Vagina (tissue), 2 donors: Measurements from ENCODE around the gene LRRC47. TPM values are rescaled to one million over a fixed set of nuclear protein-coding genes. Genes with fewer than 3 reads are reported as not detected.

ENCODE experiments used
- DNase-seq, 2 donors: peaks; one replicate each; pipeline ENCODE4 v3.0.0-alpha.2; 2017; ENCODE audit errors: extremely low spot score in 2 of 2
- H3K27ac ChIP-seq: fragments of 200-600 bp; sonication (generic); one replicate; pipeline ENCODE4 v1.5.1; 2019
- H3K27me3 ChIP-seq: fragments of 200-600 bp; sonication (generic); one replicate; pipeline ENCODE4 v1.5.1; 2019
- H3K36me3 ChIP-seq, 2 donors: fragments of 200-600 bp; sonication (generic); one replicate each; pipeline ENCODE4 v1.5.1; 2017 to 2019
- H3K4me1 ChIP-seq: fragments of 200-600 bp; sonication (generic); one replicate; pipeline ENCODE4 v1.5.1; 2019
- H3K4me3 ChIP-seq, 2 donors: fragments of 200-600 bp; sonication (generic); 1 replicate in 1 of 2; 2 replicates in 1 of 2; pipeline ENCODE4 v1.5.1; 2016 to 2019
- H3K9me3 ChIP-seq: fragments of 200-600 bp; sonication (generic); one replicate; pipeline ENCODE4 v1.5.1; 2019
- POLR2A ChIP-seq, 2 donors: fragments of 450-650 bp; IDR thresholded peaks; one replicate each; pipeline ENCODE4 v1.6.1; 2017; ENCODE audit warnings: antibody characterized with exemption in 2 of 2, mild to moderate bottlenecking in 2 of 2, moderate library complexity in 2 of 2
- POLR2AphosphoS5 ChIP-seq, 2 donors: sonication (generic); formaldehyde crosslinking; IDR thresholded peaks; one replicate each; pipeline ENCODE4 v1.9.0; 2017; ENCODE audit warnings: antibody characterized with exemption in 2 of 2, mild to moderate bottlenecking in 2 of 2, low read depth in 1 of 2; ENCODE audit not compliant: insufficient read depth in 1 of 2
- intact Hi-C: fragments of 100-400 bp; cut with DNase I; formaldehyde crosslinking; loops from one replicate; pipeline ENCODE4 v1.15.1; 2023
- total RNA-seq: library from RNA; depleted of rRNA; stranded (reverse); fragments of >200 nt; gene quantifications from one replicate; pipeline ENCODE4 v1.2.3, GENCODE V29; 2016
- TF ChIP-seq, protein P1 (sequence below), 3 experiments: fragments of 450-650 bp in 2 of 3; fragments of 200-600 bp in 1 of 3; sonication (generic) in 1 of 3; IDR thresholded peaks; one replicate each; pipeline ENCODE4 v1.5.1; 2017 to 2019; ENCODE audit warnings: antibody characterized with exemption in 3 of 3, mild to moderate bottlenecking in 2 of 3, moderate library complexity in 2 of 3

The LRRC47 gene
- total RNA-seq, 1 donor from 2014 or later: 32.4 TPM

- no peak overlapping the region for H3K27ac ChIP-seq
- no peaks in the 10 kb centered on the region for H3K27me3 ChIP-seq
- intact Hi-C loops: no loop called here
- peaks cover 0 to 43% of the 10 kb centered on the region in 2 donors for H3K36me3 ChIP-seq
- H3K9me3 ChIP-seq: no peaks in the 10 kb centered on the region
- H3K4me1 ChIP-seq: no peaks in the 10 kb centered on the region
- H3K4me3 ChIP-seq: no peak overlapping the region
- DNase-seq: no peak
- no peak for TF ChIP-seq POLR2AphosphoS5 (IDR thresholded peaks at IDR 0.05; ENCODE audit: insufficient read depth in 1 of 2, low read depth in 1 of 2)
- TF ChIP-seq, protein P1, sequence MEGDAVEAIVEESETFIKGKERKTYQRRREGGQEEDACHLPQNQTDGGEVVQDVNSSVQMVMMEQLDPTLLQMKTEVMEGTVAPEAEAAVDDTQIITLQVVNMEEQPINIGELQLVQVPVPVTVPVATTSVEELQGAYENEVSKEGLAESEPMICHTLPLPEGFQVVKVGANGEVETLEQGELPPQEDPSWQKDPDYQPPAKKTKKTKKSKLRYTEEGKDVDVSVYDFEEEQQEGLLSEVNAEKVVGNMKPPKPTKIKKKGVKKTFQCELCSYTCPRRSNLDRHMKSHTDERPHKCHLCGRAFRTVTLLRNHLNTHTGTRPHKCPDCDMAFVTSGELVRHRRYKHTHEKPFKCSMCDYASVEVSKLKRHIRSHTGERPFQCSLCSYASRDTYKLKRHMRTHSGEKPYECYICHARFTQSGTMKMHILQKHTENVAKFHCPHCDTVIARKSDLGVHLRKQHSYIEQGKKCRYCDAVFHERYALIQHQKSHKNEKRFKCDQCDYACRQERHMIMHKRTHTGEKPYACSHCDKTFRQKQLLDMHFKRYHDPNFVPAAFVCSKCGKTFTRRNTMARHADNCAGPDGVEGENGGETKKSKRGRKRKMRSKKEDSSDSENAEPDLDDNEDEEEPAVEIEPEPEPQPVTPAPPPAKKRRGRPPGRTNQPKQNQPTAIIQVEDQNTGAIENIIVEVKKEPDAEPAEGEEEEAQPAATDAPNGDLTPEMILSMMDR (IDR thresholded peaks at IDR 0.05): no peak
- no peak for TF ChIP-seq POLR2A (IDR thresholded peaks at IDR 0.05)
Measured at GRCh38 chr1:3817138-3817740, 20.9 kb upstream of the LRRC47 start.

- Histone ChIP-seq H3K9me3 (no peaks in the 10 kb centered on the region), H3K27me3 (no peaks in the 10 kb centered on the region), H3K4me3 (no peak overlapping the region), H3K4me1 (no peaks in the 10 kb centered on the region), H3K27ac (no peak overlapping the region), H3K36me3 (peaks cover 0 to 36% of the 10 kb centered on the region in 2 donors)
- DNase-seq: no peak
- TF ChIP-seq POLR2A (IDR thresholded peaks at IDR 0.05): no peak
- TF ChIP-seq, protein P1 (IDR thresholded peaks at IDR 0.05): no peak
- no peak for TF ChIP-seq POLR2AphosphoS5 (IDR thresholded peaks at IDR 0.05; ENCODE audit: insufficient read depth in 1 of 2, low read depth in 1 of 2)
- intact Hi-C loops: no loop called here
Measured at GRCh38 chr1:3816331-3817137, 20.2 kb upstream of the LRRC47 start.

DNA sequence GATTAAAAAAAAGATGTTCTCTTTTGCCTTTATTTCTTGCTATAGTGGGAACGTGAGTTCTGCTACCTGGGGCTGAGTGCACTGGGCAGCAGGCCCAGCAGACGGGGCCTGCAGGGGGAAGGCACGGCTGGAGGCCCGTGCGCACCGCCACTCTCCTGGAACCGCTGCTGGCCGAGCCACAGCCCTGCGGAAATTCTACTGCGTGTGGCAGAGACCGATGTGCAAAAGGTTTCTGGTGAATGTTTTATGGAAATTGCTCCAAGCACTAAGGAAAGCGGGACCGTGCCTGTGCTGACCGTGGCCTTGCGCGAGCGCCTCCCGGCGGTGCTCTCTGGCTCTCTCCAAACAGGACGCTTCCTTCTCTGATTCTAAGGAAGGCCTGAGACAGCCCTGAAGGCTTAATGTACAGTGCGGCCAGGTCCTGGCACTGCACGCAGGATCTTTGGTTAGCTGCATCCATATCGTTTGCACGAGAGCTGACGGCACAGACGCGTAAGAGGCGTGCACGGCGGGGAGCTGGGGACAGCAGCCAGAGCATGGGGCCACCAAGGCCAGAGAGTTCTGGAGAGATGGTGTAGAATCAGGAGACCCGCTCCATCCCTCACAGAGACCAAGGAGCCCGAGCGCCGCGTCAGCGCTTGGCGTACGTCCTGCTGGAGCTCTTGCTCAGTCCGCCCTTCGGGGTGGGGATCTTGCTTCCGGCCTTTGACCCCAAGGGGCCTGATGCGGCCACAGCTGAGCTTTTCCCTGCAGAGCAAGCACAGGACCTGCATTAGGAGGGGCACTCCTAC, 18.7 kb upstream of the LRRC47 start:
- Histone ChIP-seq H3K27ac (no peak overlapping the region), H3K4me1 (no peaks in the 10 kb centered on the region), H3K4me3 (no peak overlapping the region), H3K27me3 (no peaks in the 10 kb centered on the region), H3K36me3 (peaks cover 0 to 21% of the 10 kb centered on the region in 2 donors), H3K9me3 (no peaks in the 10 kb centered on the region)
- intact Hi-C loops: no loop called here
- TF ChIP-seq POLR2AphosphoS5 (IDR thresholded peaks at IDR 0.05; ENCODE audit: insufficient read depth in 1 of 2, low read depth in 1 of 2) (no peak), POLR2A (IDR thresholded peaks at IDR 0.05) (no peak)
- TF ChIP-seq, protein P1 (IDR thresholded peaks at IDR 0.05): no peak
- DNase-seq: no peak

DNA sequence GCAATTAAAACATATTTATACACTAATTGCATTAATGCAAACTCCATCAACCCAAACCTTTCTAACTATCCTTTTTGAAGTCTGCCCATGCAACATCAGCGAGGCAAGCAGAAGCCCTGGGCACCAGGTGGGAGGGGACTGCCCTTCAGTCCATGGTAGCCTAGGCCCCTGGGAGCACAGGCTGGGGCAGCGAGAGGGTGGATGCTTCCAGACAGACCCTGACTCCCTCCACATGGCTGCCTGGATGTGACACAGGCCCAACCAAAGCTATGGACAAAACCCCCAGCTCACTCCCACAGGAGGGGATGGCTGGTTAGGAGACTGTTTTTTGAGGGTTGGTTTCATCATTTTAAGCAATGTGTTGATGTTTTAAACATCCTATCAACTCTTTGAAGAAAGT, 17.8 kb upstream of the LRRC47 start:
- H3K27ac ChIP-seq: no peak overlapping the region
- H3K27me3 ChIP-seq: no peaks in the 10 kb centered on the region
- intact Hi-C loops: no loop called here
- H3K4me1 ChIP-seq: no peaks in the 10 kb centered on the region
- no peaks in the 10 kb centered on the region for H3K9me3 ChIP-seq
- H3K36me3 ChIP-seq: peaks cover 0 to 21% of the 10 kb centered on the region in 2 donors
- no peak for DNase-seq
- no peak overlapping the region for H3K4me3 ChIP-seq
- no peak for TF ChIP-seq POLR2A (IDR thresholded peaks at IDR 0.05)
- TF ChIP-seq, protein P1 (IDR thresholded peaks at IDR 0.05): no peak
- no peak for TF ChIP-seq POLR2AphosphoS5 (IDR thresholded peaks at IDR 0.05; ENCODE audit: insufficient read depth in 1 of 2, low read depth in 1 of 2)
